NCI-H510A (cell line): ENCODE results near the gene TLL2.
"Not testable (repeated sequence)": the region's sequence is repeated elsewhere in the genome, so short reads cannot be mapped to it uniquely, and the experiment has no call there.

Experiments
- DNase-seq: peaks from one replicate; lab custom pipeline; 2025; lab: John Stamatoyannopoulos, UW

The TLL2 gene

GRCh38 chr10:96513698-96514561 lies at the start of gene TLL2:
TLL2 (minus strand) TSS chr10:96513926; CDS start chr10:96513685, 241 bp downstream.
- DNase-seq, result peak; percentile 90

- no peak for DNase-seq
Observed at GRCh38 chr10:96560966-96561887, 47.5 kb upstream of the TLL2 start.

GRCh38 chr10:96560489-96560888 lies 46.8 kb upstream of the TLL2 start:
- no peak for DNase-seq

- DNase-seq, result no peak
Observed at GRCh38 chr10:96556003-96556402, 42.3 kb upstream of the TLL2 start.

- no peak for DNase-seq
Observed at GRCh38 chr10:96555330-96555729, 41.6 kb upstream of the TLL2 start.

GRCh38 chr10:96548589-96548988 lies 34.9 kb upstream of the TLL2 start:
- DNase-seq, result peak; percentile 66

- DNase-seq, result not testable (repeated sequence)
Observed at GRCh38 chr10:96545558-96545957, 31.8 kb upstream of the TLL2 start.

- no peak for DNase-seq
Observed at GRCh38 chr10:96541921-96542320, 28.2 kb upstream of the TLL2 start.

GRCh38 chr10:96540240-96540639 lies 26.5 kb upstream of the TLL2 start:
- DNase-seq, result no peak

GRCh38 chr10:96538683-96539082 lies 25.0 kb upstream of the TLL2 start:
- DNase-seq, result no peak

- no peak for DNase-seq
Observed at GRCh38 chr10:96536129-96536528, 22.4 kb upstream of the TLL2 start.

GRCh38 chr10:96532523-96532922 lies 18.8 kb upstream of the TLL2 start:
- no peak for DNase-seq

- DNase-seq, result no peak
Observed at GRCh38 chr10:96529634-96530279, 16.0 kb upstream of the TLL2 start.

- DNase-seq, result no peak
Observed at GRCh38 chr10:96524741-96525140, 11.0 kb upstream of the TLL2 start.

- no peak for DNase-seq
Observed at GRCh38 chr10:96517284-96517683, 3.6 kb upstream of the TLL2 start.

- DNase-seq, result no peak
Observed at GRCh38 chr10:96516337-96516736, 2.6 kb upstream of the TLL2 start.

- no peak for DNase-seq
Observed at GRCh38 chr10:96513305-96513697, 425 bp downstream of the TLL2 start.

GRCh38 chr10:96512524-96513304 lies 1.0 kb downstream of the TLL2 start:
- DNase-seq, result peak; percentile 15

- peak; percentile 67 for DNase-seq
Observed at GRCh38 chr10:96511044-96511945, 2.4 kb downstream of the TLL2 start.

- no peak for DNase-seq
Observed at GRCh38 chr10:96509017-96509641, 4.6 kb downstream of the TLL2 start.
